Naive thymus-derived CD4-positive, alpha-beta T cell (primary cell): ENCODE results near the gene ADARB1. TPM values are rescaled to one million over a fixed set of nuclear protein-coding genes. Genes with fewer than 3 reads are reported as not detected.
"Not testable (repeated sequence)": the region's sequence is repeated elsewhere in the genome, so short reads cannot be mapped to it uniquely, and the experiment has no call there.

ENCODE experiments used
- ATAC-seq: fragments of 150-1000 bp; cut with Tn5 transposase; 2 replicates; pipeline ENCODE4 v1.10.0; 2021; ENCODE audit warnings: mild to moderate bottlenecking, moderate library complexity
- CTCF ChIA-PET: fragments of 350-600 bp; sonication (Branson Sonifier 250); formaldehyde crosslinking; loops from one replicate; lab custom pipeline; 2021; ENCODE audit warnings: antibody characterized with exemption; lab: Charles Lee
- POLR2A ChIA-PET: fragments of 350-600 bp; sonication (Branson Sonifier 250); formaldehyde crosslinking; loops from one replicate; lab custom pipeline; 2021; ENCODE audit warnings: antibody characterized with exemption, inconsistent platforms; lab: Charles Lee
- DNase-seq, 9 donors: peaks; one replicate each; pipeline versions ENCODE4 v3.0.0 to v3.0.0-alpha.2; 2020 to 2022; ENCODE audit warnings: mixed read lengths in 1 of 9
- H3K27ac ChIP-seq: one replicate; pipeline ENCODE4 v1.7.0; 2013; ENCODE audit warnings: mild to moderate bottlenecking, low read depth, low read length, moderate library complexity
- H3K27me3 ChIP-seq, 2 donors: one replicate each; pipeline ENCODE4 v1.7.0; 2013; ENCODE audit warnings: low read length in 2 of 2, mild to moderate bottlenecking in 2 of 2, moderate library complexity in 2 of 2; ENCODE audit not compliant: control insufficient read depth in 2 of 2, insufficient read depth in 2 of 2
- H3K36me3 ChIP-seq, 3 experiments: 1 replicate in 2 of 3; 2 replicates in 1 of 3; pipeline ENCODE4 v1.7.0; 2013; ENCODE audit warnings: low read length in 3 of 3, mild to moderate bottlenecking in 3 of 3, moderate library complexity in 1 of 3; ENCODE audit not compliant: insufficient read depth in 3 of 3, control insufficient read depth in 2 of 3
- H3K4me1 ChIP-seq, 2 donors: one replicate each; pipeline ENCODE4 v1.7.0; 2013; ENCODE audit warnings: low read length in 2 of 2, mild to moderate bottlenecking in 2 of 2, moderate library complexity in 1 of 2; ENCODE audit not compliant: control insufficient read depth in 2 of 2, insufficient read depth in 2 of 2
- H3K4me3 ChIP-seq: 2 replicates; pipeline ENCODE4 v1.7.0; 2013; ENCODE audit warnings: mild to moderate bottlenecking, low read length
- H3K9me3 ChIP-seq, 3 experiments: 1 replicate in 2 of 3; 2 replicates in 1 of 3; pipeline ENCODE4 v1.7.0; 2013; ENCODE audit warnings: low read length in 3 of 3; ENCODE audit not compliant: control insufficient read depth in 2 of 3
- H3K27ac Mint-ChIP-seq, 9 donors: one replicate each; pipeline ENCODE4 v1.8.0; 2020 to 2022; ENCODE audit warnings: mixed read lengths in 9 of 9, mild to moderate bottlenecking in 8 of 9, moderate library complexity in 5 of 9, inconsistent platforms in 2 of 9
- H3K27me3 Mint-ChIP-seq, 5 donors: one replicate each; pipeline ENCODE4 v1.8.0; 2021 to 2022; ENCODE audit warnings: mixed read lengths in 5 of 5, mild to moderate bottlenecking in 1 of 5
- H3K36me3 Mint-ChIP-seq, 5 donors: one replicate each; pipeline ENCODE4 v1.8.0; 2020 to 2022; ENCODE audit warnings: mixed read lengths in 5 of 5, mild to moderate bottlenecking in 3 of 5, inconsistent platforms in 1 of 5
- H3K4me1 Mint-ChIP-seq, 7 donors: one replicate each; pipeline ENCODE4 v1.8.0; 2020 to 2022; ENCODE audit warnings: mixed read lengths in 7 of 7, mild to moderate bottlenecking in 3 of 7, inconsistent platforms in 1 of 7
- H3K4me3 Mint-ChIP-seq, 10 donors: one replicate each; pipeline ENCODE4 v1.8.0; 2020 to 2022; ENCODE audit warnings: mild to moderate bottlenecking in 10 of 10, mixed read lengths in 10 of 10, moderate library complexity in 6 of 10, inconsistent platforms in 2 of 10
- H3K9me3 Mint-ChIP-seq, 11 donors: one replicate each; pipeline ENCODE4 v1.8.0; 2020 to 2022; ENCODE audit warnings: mixed read lengths in 11 of 11, mild to moderate bottlenecking in 4 of 11, inconsistent platforms in 1 of 11, moderate library complexity in 1 of 11
- intact Hi-C, 2 donors: fragments of 100-400 bp; cut with micrococcal nuclease; formaldehyde crosslinking; loops; one replicate each; pipeline ENCODE4 v1.15.1; 2023
- polyA plus RNA-seq, 2 donors: library from polyadenylated mRNA; unstranded; fragments of 300-500 nt; fragmentation: Illumina TruSeq; gene quantifications; one replicate each; pipeline ENCODE4 v1.2.3, GENCODE V29; 2021
- total RNA-seq, 6 experiments: library from RNA in 5 of 6; stranded (reverse) in 5 of 6; gene quantifications; 1 replicate in 5 of 6; 2 replicates in 1 of 6; pipeline ENCODE4 v1.2.3 and lab custom pipeline; 2021 to 2026

The ADARB1 gene
- total and polyA plus RNA-seq, 7 experiments from 2014 or later = 6.2 to 52.2 (median 38.4) TPM

- Histone ChIP-seq H3K36me3 (peaks cover 0 to 8% (median 0%) of the 10 kb centered on the region in 3 experiments), H3K27me3 (no peaks in the 10 kb centered on the region), H3K27ac (no peak overlapping the region), H3K9me3 (no peaks in the 10 kb centered on the region), H3K4me3 (no peak overlapping the region), H3K4me1 (peaks cover 0 to 7% of the 10 kb centered on the region in 2 donors)
- intact Hi-C loops = loop anchor here (2.0 kb wide), 3 partner anchors 55 to 329 kb away; partner anchors contain the start of genes ADARB1 (in 1 of the 2) and UBE2G2 (in 1 of the 2)
- H3K27ac Mint-ChIP-seq = no peak overlapping the region
- CTCF ChIA-PET = interaction anchor here (0.6 to 9.5 kb wide), 19 partner anchors 8 to 333 kb away, joined by 3 to 189 read pairs (median 4); no protein-coding TSS in a partner anchor
- H3K36me3 Mint-ChIP-seq = peaks cover 0 to 7% (median 4%) of the 10 kb centered on the region in 5 donors
- peaks cover 20 to 40% (median 30%) of the 10 kb centered on the region in 7 donors for H3K4me1 Mint-ChIP-seq
- no peaks in the 10 kb centered on the region for H3K27me3 Mint-ChIP-seq
- POLR2A ChIA-PET = interaction anchor here (0.6 to 1.4 kb wide), 7 partner anchors 12 to 328 kb away, joined by 3 to 6 read pairs (median 4); partner anchors contain the start of gene UBE2G2
- no peak overlapping the region for H3K4me3 Mint-ChIP-seq
- DNase-seq (no peak), ATAC-seq (no peak)
- no peaks in the 10 kb centered on the region for H3K9me3 Mint-ChIP-seq
Observed at GRCh38 chr21:45129189-45129923, 55.0 kb downstream of the ADARB1 start.

DNA sequence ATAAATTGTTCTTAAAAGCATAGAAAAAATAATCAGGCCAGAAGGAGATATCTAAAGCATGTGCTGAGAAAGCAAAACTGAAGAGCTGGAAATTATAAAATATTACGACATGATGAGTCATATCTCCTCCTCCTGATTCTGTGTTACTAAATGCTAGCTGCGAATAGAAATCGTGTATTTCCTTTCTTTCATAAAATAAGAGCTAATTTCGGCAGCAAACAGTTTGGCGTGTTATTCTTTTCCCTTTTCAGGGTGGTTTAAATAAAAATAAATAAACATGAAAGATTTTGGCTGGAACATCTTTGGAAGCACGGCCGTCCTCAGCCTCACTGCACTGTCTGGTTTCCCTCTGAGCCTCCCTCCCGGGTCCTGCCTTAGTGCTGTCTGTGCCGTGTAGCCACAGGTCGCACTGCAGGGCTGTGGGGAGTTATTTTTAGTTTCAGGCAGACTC lies 56.0 kb downstream of the ADARB1 start:
- peak overlapping the region in 1 of 9 donors; percentile 33 for H3K27ac Mint-ChIP-seq
- POLR2A ChIA-PET = interaction anchor here (1.0 to 1.2 kb wide), 2 partner anchors 13 to 57 kb away, joined by 3 to 4 read pairs; no protein-coding TSS in a partner anchor
- ATAC-seq = no peak
- H3K4me3 Mint-ChIP-seq = no peak overlapping the region
- no peak for DNase-seq
- intact Hi-C loops = no loop called here
- Histone ChIP-seq H3K9me3 (no peaks in the 10 kb centered on the region), H3K27ac (no peak overlapping the region), H3K4me3 (no peak overlapping the region), H3K4me1 (peaks cover 0 to 7% of the 10 kb centered on the region in 2 donors), H3K27me3 (no peaks in the 10 kb centered on the region), H3K36me3 (peaks cover 0 to 16% (median 0%) of the 10 kb centered on the region in 3 experiments)
- no peaks in the 10 kb centered on the region for H3K27me3 Mint-ChIP-seq
- H3K9me3 Mint-ChIP-seq = no peaks in the 10 kb centered on the region
- peaks cover 18 to 34% (median 27%) of the 10 kb centered on the region in 7 donors for H3K4me1 Mint-ChIP-seq
- peaks cover 0 to 13% (median 6%) of the 10 kb centered on the region in 5 donors for H3K36me3 Mint-ChIP-seq
- CTCF ChIA-PET = interaction anchor here (0.9 to 9.5 kb wide), 5 partner anchors 7 to 181 kb away, joined by 3 to 189 read pairs (median 3); no protein-coding TSS in a partner anchor

- ChIA-PET POLR2A (no interaction called here), CTCF (interaction anchor here (0.9 to 9.5 kb wide), 3 partner anchors 8 to 182 kb away, joined by 3 to 189 read pairs (median 3); no protein-coding TSS in a partner anchor)
- no peaks in the 10 kb centered on the region for H3K9me3 Mint-ChIP-seq
- H3K27me3 Mint-ChIP-seq = no peaks in the 10 kb centered on the region
- intact Hi-C loops = no loop called here
- Histone ChIP-seq H3K4me1 (peaks cover 0 to 7% of the 10 kb centered on the region in 2 donors), H3K27me3 (no peaks in the 10 kb centered on the region), H3K9me3 (no peaks in the 10 kb centered on the region), H3K4me3 (no peak overlapping the region), H3K36me3 (peaks cover 0 to 17% (median 0%) of the 10 kb centered on the region in 3 experiments), H3K27ac (no peak overlapping the region)
- no peak overlapping the region for H3K4me3 Mint-ChIP-seq
- ATAC-seq (no peak), DNase-seq (no peak)
- H3K36me3 Mint-ChIP-seq = peaks cover 0 to 13% (median 6%) of the 10 kb centered on the region in 5 donors
- H3K27ac Mint-ChIP-seq = no peak overlapping the region
- peaks cover 18 to 27% (median 24%) of the 10 kb centered on the region in 7 donors for H3K4me1 Mint-ChIP-seq
Observed at GRCh38 chr21:45131537-45131999, 57.2 kb downstream of the ADARB1 start.

DNA sequence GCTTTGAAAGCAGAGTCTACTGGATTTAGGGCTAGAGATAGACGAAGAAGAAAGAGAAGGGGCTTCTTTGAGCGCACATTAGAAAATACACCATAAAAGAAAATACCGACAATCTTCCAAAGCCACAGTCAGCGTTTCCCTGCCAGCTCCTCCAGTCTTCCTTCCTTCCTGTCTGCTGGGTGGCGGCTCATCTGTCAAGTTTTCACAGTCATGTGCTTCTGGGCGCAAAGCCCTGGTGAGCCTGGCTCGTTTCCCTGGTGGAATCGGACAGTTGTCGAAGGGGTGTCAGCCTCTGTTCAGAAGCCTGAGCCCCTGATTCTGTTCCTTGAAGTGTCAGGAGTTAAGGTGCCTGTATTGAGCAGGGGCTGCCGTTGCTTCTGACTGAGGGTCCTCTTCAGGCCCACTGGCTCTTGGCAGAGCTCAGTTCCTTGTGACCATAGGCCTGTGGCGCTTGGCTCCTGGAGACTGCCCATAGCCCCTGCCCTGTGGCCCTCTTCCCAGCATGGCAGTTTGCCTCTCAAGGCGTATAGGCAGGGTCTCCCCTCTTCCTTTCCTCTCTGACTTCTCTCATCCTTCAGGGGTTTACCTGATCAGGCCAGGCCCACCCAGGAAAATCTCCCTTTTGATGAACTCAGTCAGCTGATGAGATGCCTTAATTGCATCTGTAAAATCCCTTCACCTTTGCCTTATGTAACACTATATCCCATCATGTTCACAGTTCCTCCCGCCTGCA lies 58.6 kb downstream of the ADARB1 start:
- intact Hi-C loops = no loop called here
- no peak overlapping the region for H3K27ac ChIP-seq
- H3K36me3 Mint-ChIP-seq = peaks cover 0 to 13% (median 6%) of the 10 kb centered on the region in 5 donors
- no peaks in the 10 kb centered on the region for H3K9me3 ChIP-seq
- no peaks in the 10 kb centered on the region for H3K27me3 Mint-ChIP-seq
- H3K27ac Mint-ChIP-seq = peak overlapping the region in 6 of 9 donors; percentile 7 to 75 (median 33)
- CTCF ChIA-PET = interaction anchor here (0.6 to 9.5 kb wide), 2 partner anchors 184 to 466 kb away, joined by 4 to 189 read pairs; no protein-coding TSS in a partner anchor
- DNase-seq = no peak
- H3K4me3 ChIP-seq = no peak overlapping the region
- ATAC-seq = no peak
- peaks cover 0 to 7% of the 10 kb centered on the region in 2 donors for H3K4me1 ChIP-seq
- peak overlapping the region in 2 of 10 donors; percentile 8 to 31 for H3K4me3 Mint-ChIP-seq
- no peaks in the 10 kb centered on the region for H3K9me3 Mint-ChIP-seq
- peaks cover 16 to 28% (median 24%) of the 10 kb centered on the region in 7 donors for H3K4me1 Mint-ChIP-seq
- H3K36me3 ChIP-seq = peaks cover 0 to 15% (median 0%) of the 10 kb centered on the region in 3 experiments
- POLR2A ChIA-PET = no interaction called here
- no peaks in the 10 kb centered on the region for H3K27me3 ChIP-seq

DNA sequence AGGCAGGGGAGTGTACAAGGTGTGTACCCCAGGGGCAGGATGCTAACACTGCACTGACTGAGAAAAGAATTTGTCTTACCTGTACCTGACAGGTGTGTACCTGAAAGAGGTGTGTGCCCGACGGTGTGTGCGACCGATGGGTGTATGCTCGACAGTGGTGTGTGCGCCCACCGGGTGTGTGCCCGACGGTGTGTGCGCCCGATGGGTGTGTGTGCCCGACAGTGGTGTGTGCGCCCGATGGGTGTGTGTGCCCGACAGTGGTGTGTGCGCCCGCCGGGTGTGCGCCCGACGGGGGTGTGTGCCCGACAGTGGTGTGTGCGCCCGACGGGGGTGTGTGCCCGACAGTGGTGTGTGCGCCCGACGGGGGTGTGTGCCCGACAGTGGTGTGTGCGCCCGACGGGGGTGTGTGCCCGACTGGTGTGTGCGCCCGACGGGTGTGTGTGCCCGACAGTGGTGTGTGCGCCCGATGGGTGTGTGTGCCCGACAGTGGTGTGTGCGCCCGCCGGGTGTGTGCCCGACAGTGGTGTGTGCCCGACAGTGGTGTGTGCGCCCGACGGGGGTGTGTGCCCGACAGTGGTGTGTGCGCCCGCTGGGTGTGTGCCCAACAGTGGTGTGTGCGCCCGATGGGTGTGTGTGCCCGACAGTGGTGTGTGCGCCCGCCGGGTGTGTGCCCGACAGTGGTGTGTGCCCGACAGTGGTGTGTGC lies 59.3 kb downstream of the ADARB1 start:
- CTCF ChIA-PET = interaction anchor here (9.5 kb wide), 1 partner anchor 184 kb away, joined by 189 read pairs; no protein-coding TSS in a partner anchor
- intact Hi-C loops, H3K4me3 Mint-ChIP-seq, H3K27me3 ChIP-seq, POLR2A ChIA-PET, H3K4me3 ChIP-seq, H3K27me3 Mint-ChIP-seq, H3K27ac ChIP-seq, H3K4me1 ChIP-seq, DNase-seq, H3K9me3 ChIP-seq, ATAC-seq, H3K9me3 Mint-ChIP-seq: not testable (repeated sequence)
- Mint-ChIP-seq H3K27ac (peak overlapping the region in 1 of 9 donors; percentile 75), H3K4me1 (peaks cover 16 to 26% (median 20%) of the 10 kb centered on the region in 7 donors), H3K36me3 (peaks cover 0 to 13% (median 6%) of the 10 kb centered on the region in 5 donors)
- H3K36me3 ChIP-seq = peaks cover 0 to 15% (median 0%) of the 10 kb centered on the region in 3 experiments
